Epithelial cell of proximal tubule (primary cell): Measurements from ENCODE around the gene CLDN10. TPM values are rescaled to one million over a fixed set of nuclear protein-coding genes. Genes with fewer than 3 reads are reported as not detected.
"Not testable (repeated sequence)": the region's sequence is repeated elsewhere in the genome, so short reads cannot be mapped to it uniquely, and the experiment has no call there.

ENCODE experiments used
- DNase-seq: peaks from one replicate; pipeline ENCODE4 v3.0.0-alpha.2; 2011; ENCODE audit warnings: low read depth
- H3K4me3 ChIP-seq: 2 replicates; pipeline ENCODE4 v1.5.1; 2011; ENCODE audit warnings: low read depth, mild to moderate bottlenecking, low read length
- total RNA-seq: library from RNA; depleted of rRNA; stranded (reverse); fragments of >200 nt; gene quantifications from 2 replicates; pipeline ENCODE4 v1.2.3, GENCODE V29; 2015
- TF ChIP-seq, protein P1 (sequence below): conservative IDR thresholded peaks from 2 replicates; pipeline ENCODE4 v1.5.1; 2012; ENCODE audit warnings: low read depth, mild to moderate bottlenecking, low read length

Gene CLDN10
- total RNA-seq, 1 donor from 2014 or later: 65.2 TPM

DNA sequence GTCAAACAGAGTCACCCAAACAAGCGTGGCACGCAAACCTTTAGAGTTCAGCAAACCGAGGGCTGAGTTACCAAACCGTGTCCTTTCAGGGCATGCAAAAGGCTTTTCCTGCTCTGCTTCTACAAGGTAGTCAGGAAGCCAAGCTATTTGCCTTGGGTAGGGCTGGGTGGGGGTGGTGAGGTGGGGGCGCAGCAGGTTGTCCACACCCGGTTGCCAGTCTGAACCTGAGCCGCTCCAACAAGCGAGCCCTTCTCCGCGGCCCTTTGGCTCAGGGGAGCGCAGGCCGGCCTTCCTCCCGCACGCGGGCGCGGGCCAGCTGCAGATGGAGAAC, 347 bp upstream of the CLDN10 start:
- peak overlapping the region; percentile 52 for H3K4me3 ChIP-seq
- TF ChIP-seq, protein P1, sequence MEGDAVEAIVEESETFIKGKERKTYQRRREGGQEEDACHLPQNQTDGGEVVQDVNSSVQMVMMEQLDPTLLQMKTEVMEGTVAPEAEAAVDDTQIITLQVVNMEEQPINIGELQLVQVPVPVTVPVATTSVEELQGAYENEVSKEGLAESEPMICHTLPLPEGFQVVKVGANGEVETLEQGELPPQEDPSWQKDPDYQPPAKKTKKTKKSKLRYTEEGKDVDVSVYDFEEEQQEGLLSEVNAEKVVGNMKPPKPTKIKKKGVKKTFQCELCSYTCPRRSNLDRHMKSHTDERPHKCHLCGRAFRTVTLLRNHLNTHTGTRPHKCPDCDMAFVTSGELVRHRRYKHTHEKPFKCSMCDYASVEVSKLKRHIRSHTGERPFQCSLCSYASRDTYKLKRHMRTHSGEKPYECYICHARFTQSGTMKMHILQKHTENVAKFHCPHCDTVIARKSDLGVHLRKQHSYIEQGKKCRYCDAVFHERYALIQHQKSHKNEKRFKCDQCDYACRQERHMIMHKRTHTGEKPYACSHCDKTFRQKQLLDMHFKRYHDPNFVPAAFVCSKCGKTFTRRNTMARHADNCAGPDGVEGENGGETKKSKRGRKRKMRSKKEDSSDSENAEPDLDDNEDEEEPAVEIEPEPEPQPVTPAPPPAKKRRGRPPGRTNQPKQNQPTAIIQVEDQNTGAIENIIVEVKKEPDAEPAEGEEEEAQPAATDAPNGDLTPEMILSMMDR: no peak

GRCh38 chr13:95553581-95554385, 1.3 kb downstream of the CLDN10 start:
- TF ChIP-seq, protein P1: no peak
- DNase-seq: no peak
- H3K4me3 ChIP-seq: peak overlapping the region; percentile 52

More for the DNA sequence above, 347 bp upstream of the CLDN10 start:
- DNase-seq: no peak

- TF ChIP-seq, protein P1: no peak
- no peak for DNase-seq
- H3K4me3 ChIP-seq: no peak overlapping the region
Observed at GRCh38 chr13:95557013-95557412, 4.5 kb downstream of the CLDN10 start.

DNA sequence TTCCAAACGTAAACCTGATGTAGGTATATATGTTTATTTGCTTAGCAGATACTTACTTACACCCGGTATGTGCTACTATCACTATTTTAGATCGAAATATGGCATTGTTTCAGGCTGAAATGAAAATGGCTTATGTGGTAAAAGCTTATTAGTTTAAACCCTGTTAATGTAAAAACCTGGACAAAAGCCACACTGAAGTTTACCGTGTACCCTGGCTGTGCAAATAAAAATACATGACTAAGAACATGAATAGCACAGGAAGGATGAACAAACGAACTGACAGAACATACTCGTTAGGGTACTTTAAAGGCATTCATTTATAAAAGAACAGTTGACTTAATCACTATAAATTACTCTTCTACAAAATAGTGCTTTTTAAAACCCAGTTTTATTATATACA, 6.6 kb downstream of the CLDN10 start:
- no peak overlapping the region for H3K4me3 ChIP-seq
- TF ChIP-seq, protein P1: no peak
- DNase-seq: no peak

DNA sequence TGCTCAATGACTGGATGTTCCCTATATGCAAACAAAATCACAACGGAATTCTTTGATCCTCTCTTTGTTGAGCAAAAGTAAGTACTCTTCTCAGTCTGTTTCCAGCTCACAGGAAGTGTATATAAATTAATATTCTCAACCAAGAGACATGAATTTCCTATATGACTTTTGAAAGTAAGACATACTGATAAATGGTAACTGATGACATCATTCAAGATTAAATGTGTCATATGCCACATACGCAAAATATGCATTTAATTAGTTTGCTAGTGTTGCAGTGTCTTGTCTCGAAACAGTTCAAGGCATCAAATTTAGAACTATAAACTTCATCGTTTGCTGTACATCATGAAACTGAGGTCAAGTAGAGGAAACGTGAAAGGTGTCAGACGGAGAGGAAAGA, 7.9 kb downstream of the CLDN10 start:
- no peak for DNase-seq
- TF ChIP-seq, protein P1: no peak
- no peak overlapping the region for H3K4me3 ChIP-seq

- TF ChIP-seq, protein P1: peak; percentile 51
- no peak for DNase-seq
- H3K4me3 ChIP-seq: no peak overlapping the region
Observed at GRCh38 chr13:95564091-95564490, 11.6 kb downstream of the CLDN10 start.

DNA sequence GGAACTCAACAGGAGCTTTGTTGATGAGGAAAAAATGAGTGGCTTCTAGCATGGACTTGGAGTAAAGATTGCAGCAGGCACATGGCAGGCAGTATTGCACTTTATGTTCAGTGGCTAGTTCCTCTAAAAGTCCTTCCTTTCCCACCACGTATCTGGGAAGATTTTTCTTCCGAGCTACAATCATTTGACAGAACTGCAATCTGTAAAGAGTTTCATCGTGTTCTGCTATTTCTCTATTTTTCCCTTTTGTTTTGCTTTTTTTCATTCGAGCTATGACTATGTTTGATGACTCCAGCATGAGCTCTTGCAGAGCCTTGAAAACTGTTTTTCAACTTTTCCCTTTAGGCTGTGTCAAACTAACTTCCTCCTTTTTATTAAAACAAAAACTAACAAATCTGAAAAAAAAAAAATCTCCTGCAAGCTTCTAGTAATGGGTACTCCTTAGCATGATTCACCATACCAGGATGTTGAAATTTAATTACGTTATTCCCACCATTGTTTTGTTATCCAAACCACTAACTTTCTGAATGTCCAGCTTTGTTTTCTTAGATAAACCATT, 12.3 kb downstream of the CLDN10 start:
- TF ChIP-seq, protein P1: no peak
- DNase-seq: peak; percentile 79
- H3K4me3 ChIP-seq: no peak overlapping the region

DNA sequence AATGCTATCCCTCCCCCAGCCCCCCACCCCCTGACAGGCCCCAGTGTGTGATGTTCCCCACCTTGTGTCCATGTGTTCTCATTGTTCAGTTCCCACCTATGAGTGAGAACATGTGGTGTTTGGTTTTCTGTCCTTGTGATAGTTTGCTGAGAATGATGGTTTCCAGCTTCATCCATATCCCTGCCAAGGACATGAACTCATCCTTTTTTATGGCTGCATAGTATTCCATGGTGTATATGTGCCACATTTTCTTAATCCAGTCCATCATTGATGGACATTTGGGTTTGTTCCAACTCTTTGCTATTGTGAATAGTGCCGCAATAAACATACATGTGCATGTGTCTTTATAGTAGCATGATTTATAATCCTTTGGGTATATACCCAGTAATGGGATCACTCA, 13.2 kb downstream of the CLDN10 start:
- H3K4me3 ChIP-seq, DNase-seq: not testable (repeated sequence)
